ENCODE measurements around the gene CABP7. TPM values are rescaled to one million over a fixed set of nuclear protein-coding genes. Genes with fewer than 3 reads are reported as not detected.

CABP7 gene
- total RNA-seq, 1 donor from 2014 or later: not detected

- peak; percentile 37 for TF ChIP-seq CTCF (IDR thresholded peaks at IDR 0.05)
- Histone ChIP-seq H3K27me3 (no peaks in the 10 kb centered on the region), H3K4me3 (no peak overlapping the region), H3K36me3 (peaks cover 22% of the 10 kb centered on the region), H3K9me3 (no peaks in the 10 kb centered on the region), H3K4me1 (peaks cover 17% of the 10 kb centered on the region), H3K27ac (no peak overlapping the region)
- DNase-seq (no peak), ATAC-seq (peak; percentile 60)
- intact Hi-C loops (cut with DNase I): no loop called here
Observed at GRCh38 chr22:29772170-29772641, 52.4 kb downstream of the CABP7 start.

- TF ChIP-seq CTCF (IDR thresholded peaks at IDR 0.05): no peak
- no peak overlapping the region for H3K4me3 ChIP-seq
- H3K9me3 ChIP-seq: no peaks in the 10 kb centered on the region
- intact Hi-C loops (cut with DNase I): no loop called here
- no peak for ATAC-seq
- peaks cover 22% of the 10 kb centered on the region for H3K36me3 ChIP-seq
- no peaks in the 10 kb centered on the region for H3K27me3 ChIP-seq
- no peak overlapping the region for H3K27ac ChIP-seq
- DNase-seq: no peak
- peaks cover 12% of the 10 kb centered on the region for H3K4me1 ChIP-seq
Observed at GRCh38 chr22:29773233-29773632, 53.4 kb downstream of the CABP7 start.

DNA sequence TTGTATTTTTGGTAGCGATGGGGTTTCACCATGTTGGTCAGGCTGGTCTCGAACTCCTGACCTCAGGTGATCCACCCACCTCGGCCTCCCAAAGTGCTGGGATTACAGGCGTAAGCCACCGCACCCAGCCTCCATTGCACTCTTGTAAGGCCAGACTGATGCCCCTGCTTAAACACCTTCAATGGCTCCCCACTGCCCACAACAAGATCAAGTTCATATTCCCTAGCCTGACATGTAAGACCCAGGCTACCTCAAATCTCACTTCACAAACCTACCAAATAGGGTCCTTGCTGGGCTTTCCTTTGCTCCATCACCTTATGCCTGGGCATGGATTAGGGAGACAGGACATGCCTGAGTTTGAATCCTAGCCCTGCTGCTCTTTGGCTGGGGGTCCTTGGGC is 60.4 kb downstream of the CABP7 start:
- ATAC-seq (no peak), DNase-seq (no peak)
- Histone ChIP-seq H3K9me3 (no peaks in the 10 kb centered on the region), H3K4me3 (no peak overlapping the region), H3K36me3 (no peaks in the 10 kb centered on the region), H3K27ac (no peak overlapping the region), H3K27me3 (no peaks in the 10 kb centered on the region), H3K4me1 (peaks cover 25% of the 10 kb centered on the region)
- no peak for TF ChIP-seq CTCF (IDR thresholded peaks at IDR 0.05)
- intact Hi-C loops (cut with DNase I): no loop called here

- Histone ChIP-seq H3K9me3 (no peaks in the 10 kb centered on the region), H3K4me3 (no peak overlapping the region), H3K4me1 (peaks cover 29% of the 10 kb centered on the region), H3K36me3 (no peaks in the 10 kb centered on the region), H3K27me3 (no peaks in the 10 kb centered on the region), H3K27ac (peak overlapping the region; percentile 30)
- DNase-seq: no peak
- intact Hi-C loops (cut with DNase I): no loop called here
- no peak for ATAC-seq
- no peak for TF ChIP-seq CTCF (IDR thresholded peaks at IDR 0.05)
Observed at GRCh38 chr22:29780748-29781676, 61.2 kb downstream of the CABP7 start.

Other genes with a start within 250 kb of the CABP7 start
- gene NEFH, start 239.8 kb upstream of the CABP7 start, total RNA-seq: 0.46 TPM
- 43.0 TPM for gene THOC5, start 166.2 kb upstream of the CABP7 start, total RNA-seq
- gene NIPSNAP1, start 138.9 kb upstream of the CABP7 start, total RNA-seq: 23.0 TPM
- 43.9 TPM for gene NF2, start 116.4 kb upstream of the CABP7 start, total RNA-seq
- gene ZMAT5, start 47.0 kb downstream of the CABP7 start, total RNA-seq: 16.8 TPM
- gene UQCR10, start 47.4 kb downstream of the CABP7 start, total RNA-seq: 86.3 TPM
- gene ASCC2, start 118.3 kb downstream of the CABP7 start, total RNA-seq: 54.6 TPM
- gene MTMR3, start 163.2 kb downstream of the CABP7 start, total RNA-seq: 50.6 TPM

Measured in upper lobe of right lung (tissue), 1 donor.